Stomach (tissue), 9 donors: ENCODE data around the gene GABPA. TPM values are rescaled to one million over a fixed set of nuclear protein-coding genes. Genes with fewer than 3 reads are reported as not detected.
A peak's percentile ranks its signal among the peaks of the same experiment; 100 is the strongest.
"Not testable (repeated sequence)": the region's sequence is repeated elsewhere in the genome, so short reads cannot be mapped to it uniquely, and the experiment has no call there.

Experiments
- DNase-seq, 2 donors: peaks; one replicate each; pipeline versions ENCODE4 v3.0.0 to v3.0.0-alpha.2; 2013 to 2019
- H3K27ac ChIP-seq, 5 donors: fragments of 200-600 bp in 4 of 5; sonication (generic) in 4 of 5; one replicate each; pipeline ENCODE4 v1.5.1; 2013 to 2019; ENCODE audit warnings: mild to moderate bottlenecking in 1 of 5, moderate library complexity in 1 of 5
- H3K27me3 ChIP-seq, 3 donors: fragments of 200-600 bp; sonication (generic); one replicate each; pipeline ENCODE4 v1.5.1; 2017 to 2019; ENCODE audit warnings: mixed run types in 1 of 3
- H3K36me3 ChIP-seq, 4 donors: fragments of 200-600 bp; sonication (generic); 1 replicate in 3 of 4; 2 replicates in 1 of 4; pipeline ENCODE4 v1.5.1; 2016 to 2019
- H3K4me1 ChIP-seq, 4 donors: fragments of 200-600 bp; sonication (generic); one replicate each; pipeline ENCODE4 v1.5.1; 2016 to 2019
- H3K4me3 ChIP-seq, 4 donors: fragments of 200-600 bp; sonication (generic) in 3 of 4; one replicate each; pipeline ENCODE4 v1.5.1; 2016 to 2019; ENCODE audit warnings: mild to moderate bottlenecking in 1 of 4
- H3K9me3 ChIP-seq, 4 donors: fragments of 200-600 bp; sonication (generic); one replicate each; pipeline ENCODE4 v1.5.1; 2016 to 2019
- CTCF ChIP-seq, 7 experiments: fragments of 450-650 bp in 4 of 7; fragments of 200-600 bp in 3 of 7; sonication (generic) in 3 of 7; IDR thresholded peaks; one replicate each; pipeline ENCODE4 v1.5.1; 2016 to 2019; ENCODE audit warnings: antibody characterized with exemption in 7 of 7, control low read depth in 2 of 7, mild to moderate bottlenecking in 1 of 7
- EP300 ChIP-seq: sonication (generic); formaldehyde crosslinking; IDR thresholded peaks from one replicate; pipeline ENCODE4 v1.6.1; 2017; ENCODE audit warnings: antibody characterized with exemption
- POLR2A ChIP-seq, 4 donors: fragments of 450-650 bp; IDR thresholded peaks; one replicate each; pipeline ENCODE4 v1.6.1; 2016; ENCODE audit warnings: antibody characterized with exemption in 4 of 4, control low read depth in 2 of 4, mild to moderate bottlenecking in 1 of 4, moderate library complexity in 1 of 4
- POLR2AphosphoS5 ChIP-seq, 3 donors: sonication (generic); formaldehyde crosslinking; IDR thresholded peaks; one replicate each; pipeline ENCODE4 v1.6.1; 2016; ENCODE audit warnings: antibody characterized with exemption in 3 of 3
- WGBS, 5 donors: extraction: QIAGEN DNeasy Blood & Tissue Kit in 3 of 5; methylation state at CpG; one replicate each; pipeline versions ENCODE4 v1.1.5 to v1.1.7; 2013 to 2018; 5-methylcytosine and 5-hydroxymethylcytosine counted together
- intact Hi-C: fragments of 100-400 bp; cut with DNase I; formaldehyde crosslinking; loops from one replicate; pipeline ENCODE4 v1.15.1; 2023; ENCODE audit warnings: low total_unique reads
- polyA plus RNA-seq, 3 donors: library from polyadenylated mRNA; stranded (reverse); fragments of 200-250 nt; gene quantifications; one replicate each; pipeline ENCODE4 v1.2.3, GENCODE V29; 2013
- total RNA-seq, 5 donors: library from RNA; depleted of rRNA; stranded (reverse); fragments of >200 nt; gene quantifications; one replicate each; pipeline versions ENCODE4 v1.1.0 to v1.2.3, GENCODE V29; 2014 to 2016
- donor health status: healthy with polysubstance abuse.
- donor health status: Bipolar disorder and iron deficiency.
- donor health status: healthy.

Gene GABPA
- total and polyA plus RNA-seq, 8 donors: 6.4 to 47.0 (median 7.9) TPM

- Histone ChIP-seq H3K36me3 (peaks cover 0 to 6% (median 2%) of the 10 kb centered on the region in 4 donors), H3K4me1 (peaks cover 0 to 6% (median 2%) of the 10 kb centered on the region in 4 donors), H3K27me3 (no peaks in the 10 kb centered on the region), H3K9me3 (no peaks in the 10 kb centered on the region), H3K27ac (no peak overlapping the region), H3K4me3 (no peak overlapping the region)
- no peak for TF ChIP-seq POLR2A (IDR thresholded peaks at IDR 0.05)
- TF ChIP-seq CTCF (IDR thresholded peaks at IDR 0.05): no peak
- no peak for TF ChIP-seq EP300
- TF ChIP-seq POLR2AphosphoS5 (IDR thresholded peaks at IDR 0.05): no peak
- DNase-seq: no peak
- 57 to 83% (median 79%) methylated on average over 1 of the region's 1 CpG for WGBS, 5 donors
- intact Hi-C loops: no loop called here
Observed at GRCh38 chr21:25689226-25689625, 45.5 kb upstream of the GABPA start.

- DNase-seq: no peak
- no peak for TF ChIP-seq POLR2A (IDR thresholded peaks at IDR 0.05)
- TF ChIP-seq EP300: no peak
- no peak for TF ChIP-seq POLR2AphosphoS5 (IDR thresholded peaks at IDR 0.05)
- TF ChIP-seq CTCF (IDR thresholded peaks at IDR 0.05): no peak
- 33 to 56% (median 43%) methylated on average over 3 of the region's 3 CpGs for WGBS, 5 donors
Observed at GRCh38 chr21:25691976-25692375, 42.8 kb upstream of the GABPA start.

GRCh38 chr21:25695461-25695860 lies 39.3 kb upstream of the GABPA start:
- 92 to 98% (median 96%) methylated on average over 23 to 36 of the region's 36 CpGs for WGBS, 5 donors
- not testable (repeated sequence) for H3K4me3 ChIP-seq, H3K9me3 ChIP-seq

More at GRCh38 chr21:25691976-25692375, 42.8 kb upstream of the GABPA start:
- Histone ChIP-seq H3K27me3 (no peaks in the 10 kb centered on the region), H3K4me3 (no peak overlapping the region), H3K27ac (no peak overlapping the region), H3K36me3 (peaks cover 0 to 11% (median 5%) of the 10 kb centered on the region in 4 donors), H3K4me1 (peaks cover 0 to 5% (median 0%) of the 10 kb centered on the region in 4 donors), H3K9me3 (no peaks in the 10 kb centered on the region)
- intact Hi-C loops: no loop called here

GRCh38 chr21:25700741-25701140 lies 34.0 kb upstream of the GABPA start:
- no peaks in the 10 kb centered on the region for H3K27me3 ChIP-seq
- peaks cover 0 to 11% (median 0%) of the 10 kb centered on the region in 4 donors for H3K36me3 ChIP-seq
- no peaks in the 10 kb centered on the region for H3K9me3 ChIP-seq
- H3K27ac ChIP-seq: peak overlapping the region in 1 of 5 donors; percentile 18
- TF ChIP-seq CTCF (IDR thresholded peaks at IDR 0.05) (no peak), EP300 (no peak), POLR2A (IDR thresholded peaks at IDR 0.05) (no peak), POLR2AphosphoS5 (IDR thresholded peaks at IDR 0.05) (no peak)
- H3K4me1 ChIP-seq: no peaks in the 10 kb centered on the region
- intact Hi-C loops: no loop called here
- no peak for DNase-seq
- 72 to 97% (median 88%) methylated on average over 1 of the region's 1 CpG for WGBS, 5 donors
- no peak overlapping the region for H3K4me3 ChIP-seq

More at GRCh38 chr21:25695461-25695860, 39.3 kb upstream of the GABPA start:
- H3K27ac ChIP-seq, DNase-seq, H3K4me1 ChIP-seq, intact Hi-C loops, H3K27me3 ChIP-seq: not testable (repeated sequence)
- peaks cover 0 to 17% (median 5%) of the 10 kb centered on the region in 4 donors for H3K36me3 ChIP-seq

- H3K9me3 ChIP-seq: no peaks in the 10 kb centered on the region
- intact Hi-C loops: no loop called here
Observed at GRCh38 chr21:25701529-25701928, 33.2 kb upstream of the GABPA start.

More at GRCh38 chr21:25701529-25701928, 33.2 kb upstream of the GABPA start:
- Histone ChIP-seq H3K36me3 (peaks cover 0 to 15% (median 0%) of the 10 kb centered on the region in 4 donors), H3K4me3 (no peak overlapping the region), H3K4me1 (no peaks in the 10 kb centered on the region), H3K27ac (peak overlapping the region in 1 of 5 donors; percentile 1), H3K27me3 (no peaks in the 10 kb centered on the region)
- DNase-seq: no peak
- WGBS, 5 donors: 46 to 62% (median 55%) methylated on average over 4 of the region's 4 CpGs
- TF ChIP-seq CTCF (IDR thresholded peaks at IDR 0.05): no peak
- TF ChIP-seq POLR2A (IDR thresholded peaks at IDR 0.05): no peak
- no peak for TF ChIP-seq POLR2AphosphoS5 (IDR thresholded peaks at IDR 0.05)
- no peak for TF ChIP-seq EP300
